Right renal pelvis (tissue), 4 donors: ENCODE data around the gene ETV7. TPM values are rescaled to one million over a fixed set of nuclear protein-coding genes. Genes with fewer than 3 reads are reported as not detected.
"Not testable (repeated sequence)": the region's sequence is repeated elsewhere in the genome, so short reads cannot be mapped to it uniquely, and the experiment has no call there.

Experiments used
- DNase-seq, 4 donors: peaks; one replicate each; pipeline ENCODE4 v3.0.0-alpha.2; 2013; ENCODE audit warnings: low read depth in 4 of 4, low spot score in 3 of 4, missing footprints in 1 of 4
- polyA plus RNA-seq, 4 donors: library from polyadenylated mRNA; unstranded; fragments of 120-200 nt; gene quantifications; one replicate each; pipeline ENCODE4 v1.2.1, GENCODE V29; 2013; ENCODE audit not compliant: insufficient read length in 4 of 4

ETV7 gene
- polyA plus RNA-seq, 4 donors = 0.10 to 0.16 (median 0.11) TPM; not detected in 1

- DNase-seq = no peak
Observed at GRCh38 chr6:36345681-36346466, 41.6 kb downstream of the ETV7 start.

- DNase-seq = no peak
Observed at GRCh38 chr6:36343109-36343680, 44.3 kb downstream of the ETV7 start.

- DNase-seq = peak in 1 of 4 donors; percentile 54
Observed at GRCh38 chr6:36340618-36341454, 46.6 kb downstream of the ETV7 start.

GRCh38 chr6:36340306-36340617 is 47.2 kb downstream of the ETV7 start:
- no peak for DNase-seq

- no peak for DNase-seq
Observed at GRCh38 chr6:36339146-36339545, 48.3 kb downstream of the ETV7 start.

- not testable (repeated sequence) for DNase-seq
Observed at GRCh38 chr6:36338223-36338622, 49.2 kb downstream of the ETV7 start.

- no peak for DNase-seq
Observed at GRCh38 chr6:36337814-36338213, 49.7 kb downstream of the ETV7 start.

GRCh38 chr6:36336779-36337241 is 50.7 kb downstream of the ETV7 start, which contains the start of gene BNIP5:
Gene BNIP5, minus strand, starts transcription at chr6:36336888. Its CDS starts 6,198 bp downstream, at chr6:36330690.
- DNase-seq = no peak

- DNase-seq = no peak
Observed at GRCh38 chr6:36336208-36336710, 51.2 kb downstream of the ETV7 start.

GRCh38 chr6:36335465-36336207 is 51.8 kb downstream of the ETV7 start:
- DNase-seq = no peak

GRCh38 chr6:36334832-36335459 is 52.5 kb downstream of the ETV7 start:
- DNase-seq = no peak

GRCh38 chr6:36333931-36334725 is 53.3 kb downstream of the ETV7 start:
- no peak for DNase-seq

GRCh38 chr6:36333171-36333895 is 54.1 kb downstream of the ETV7 start:
- no peak for DNase-seq

GRCh38 chr6:36331381-36331780 is 56.1 kb downstream of the ETV7 start:
- DNase-seq = no peak

- no peak for DNase-seq
Observed at GRCh38 chr6:36330366-36330765, 57.1 kb downstream of the ETV7 start.

- DNase-seq = no peak
Observed at GRCh38 chr6:36329798-36330291, 57.6 kb downstream of the ETV7 start.

- no peak for DNase-seq
Observed at GRCh38 chr6:36328600-36328999, 58.9 kb downstream of the ETV7 start.

- DNase-seq = no peak
Observed at GRCh38 chr6:36327919-36328236, 59.6 kb downstream of the ETV7 start.
